Small intestine (tissue), 7 donors: ENCODE measurements around the gene PSMD5. TPM values are rescaled to one million over a fixed set of nuclear protein-coding genes. Genes with fewer than 3 reads are reported as not detected.

Experiments
- DNase-seq, 2 donors: peaks; one replicate each; pipeline versions ENCODE4 v3.0.0 to v3.0.0-alpha.2; 2013
- FAIRE-seq: peaks from 2 replicates; lab custom pipeline; 2012; peaks lifted over from hg19 to GRCh38; lab: Jason Lieb, UNC
- H3K27ac ChIP-seq, 3 donors: one replicate each; pipeline ENCODE4 v1.5.1; 2013; ENCODE audit warnings: low read length in 2 of 3, mild to moderate bottlenecking in 2 of 3, control low read depth in 1 of 3, inconsistent platforms in 1 of 3, low read depth in 1 of 3, moderate library complexity in 1 of 3
- H3K27me3 ChIP-seq, 3 donors: one replicate each; pipeline ENCODE4 v1.6.1; 2013; ENCODE audit warnings: low read length in 3 of 3, inconsistent platforms in 1 of 3; ENCODE audit not compliant: control insufficient read depth in 3 of 3, insufficient read depth in 3 of 3
- H3K36me3 ChIP-seq, 3 donors: one replicate each; pipeline ENCODE4 v1.6.1; 2013; ENCODE audit warnings: low read length in 3 of 3, inconsistent platforms in 1 of 3, low read depth in 1 of 3, mild to moderate bottlenecking in 1 of 3, moderate library complexity in 1 of 3; ENCODE audit not compliant: control insufficient read depth in 3 of 3, insufficient read depth in 2 of 3
- H3K4me1 ChIP-seq, 3 donors: one replicate each; pipeline ENCODE4 v1.6.1; 2013; ENCODE audit warnings: low read length in 2 of 3, inconsistent platforms in 1 of 3, low read depth in 1 of 3, mild to moderate bottlenecking in 1 of 3, moderate library complexity in 1 of 3; ENCODE audit not compliant: control insufficient read depth in 3 of 3, insufficient read depth in 2 of 3
- H3K4me3 ChIP-seq, 3 donors: one replicate each; pipeline ENCODE4 v1.5.1; 2013; ENCODE audit warnings: low read length in 3 of 3, control low read depth in 1 of 3, inconsistent platforms in 1 of 3, low read depth in 1 of 3, mild to moderate bottlenecking in 1 of 3, moderate library complexity in 1 of 3
- H3K9me3 ChIP-seq, 2 donors: one replicate each; pipeline ENCODE4 v1.6.1; 2013; ENCODE audit warnings: low read depth in 1 of 2, low read length in 1 of 2; ENCODE audit not compliant: control insufficient read depth in 2 of 2, insufficient read depth in 1 of 2
- WGBS, 3 donors: extraction: QIAGEN DNeasy Blood & Tissue Kit; methylation state at CpG; one replicate each; pipeline ENCODE4 v1.1.7; 2013; 5-methylcytosine and 5-hydroxymethylcytosine counted together
- polyA plus RNA-seq, 4 donors: library from polyadenylated mRNA; stranded (reverse) in 3 of 4; unstranded in 1 of 4; fragments of 200-250 nt in 3 of 4; fragments of 120-200 nt in 1 of 4; gene quantifications; one replicate each; pipeline versions ENCODE4 v1.2.1 to v1.2.3, GENCODE V29; 2013
- donor health status: healthy with polysubstance abuse.
- donor health status: control.
- donor health status: control.
- donor health status: Bipolar disorder and iron deficiency.
- donor health status: healthy.

PSMD5 gene
- polyA plus RNA-seq, 4 donors, result 15.4 to 26.7 (median 16.7) TPM

DNA sequence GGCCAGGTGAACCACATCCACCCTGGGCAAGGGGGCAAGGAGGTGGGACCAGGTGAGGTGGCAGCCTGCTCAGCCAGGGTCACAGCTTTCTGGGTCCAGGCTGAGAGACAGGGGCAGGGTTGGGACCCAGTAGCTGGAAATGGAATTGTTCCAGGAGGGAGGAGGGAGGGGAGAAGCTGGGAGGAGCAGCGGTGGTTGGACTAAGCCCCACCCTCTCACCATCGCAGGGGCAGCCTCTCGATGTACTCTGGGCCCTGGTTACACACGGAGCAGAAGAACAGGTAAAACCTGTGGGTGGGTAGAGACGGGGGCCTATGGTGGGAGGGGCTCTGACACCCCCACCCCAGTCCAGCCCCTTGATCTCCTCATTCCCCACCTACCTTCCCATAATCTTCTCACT, 23.1 kb upstream of the PSMD5 start:
- Histone ChIP-seq H3K27me3 (no peaks in the 10 kb centered on the region), H3K4me3 (no peak overlapping the region), H3K36me3 (peaks cover 0 to 73% (median 0%) of the 10 kb centered on the region in 3 donors), H3K9me3 (no peaks in the 10 kb centered on the region), H3K27ac (no peak overlapping the region), H3K4me1 (peaks cover 0 to 12% (median 0%) of the 10 kb centered on the region in 3 donors)
- FAIRE-seq (no peak), DNase-seq (no peak)
- WGBS, 3 donors, result 50 to 61% (median 60%) methylated on average over 5 of the region's 5 CpGs

DNA sequence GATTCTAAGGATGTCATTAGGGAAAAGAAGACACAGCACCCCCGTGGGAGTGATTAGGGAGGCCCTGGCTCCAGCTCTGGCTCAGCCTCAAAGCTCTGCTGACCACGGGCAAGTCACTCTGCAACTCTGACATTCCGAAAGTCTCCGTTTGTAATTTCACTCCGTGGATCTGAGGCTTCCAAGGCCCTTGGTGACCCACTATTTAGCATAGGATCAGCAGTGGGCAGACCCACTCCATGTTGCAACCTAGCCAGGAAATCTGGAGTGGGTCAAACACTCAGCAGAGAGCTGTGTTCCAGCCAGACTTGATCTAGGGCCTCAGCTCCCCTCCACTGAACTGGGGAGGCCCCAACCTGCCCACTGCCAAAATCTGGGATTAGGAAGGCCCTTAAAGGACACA, 22.5 kb upstream of the PSMD5 start:
- Histone ChIP-seq H3K36me3 (peaks cover 0 to 74% (median 2%) of the 10 kb centered on the region in 3 donors), H3K27me3 (no peaks in the 10 kb centered on the region)
- no peak for FAIRE-seq

DNA sequence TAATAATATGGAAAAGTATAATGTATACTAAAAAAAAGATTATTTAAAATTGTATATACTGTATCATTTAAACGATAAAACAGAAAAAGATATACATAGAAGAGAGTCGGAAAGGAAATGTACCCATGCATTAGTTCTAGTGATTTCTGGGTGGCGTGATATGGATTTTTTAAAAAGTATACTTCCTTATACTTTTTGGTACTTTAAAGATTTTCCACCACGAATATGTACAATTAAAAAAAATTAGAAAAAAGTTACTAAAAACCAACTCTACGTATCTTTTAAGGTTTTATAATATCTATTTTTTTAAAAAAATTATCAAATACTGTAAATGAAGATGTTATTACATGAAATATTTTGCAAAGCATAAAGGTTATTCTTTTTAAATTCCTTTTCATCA, 22.0 kb upstream of the PSMD5 start:
- FAIRE-seq (no peak), DNase-seq (no peak)
- WGBS, 3 donors, result 96 to 98% (median 98%) methylated on average over 5 of the region's 5 CpGs
- no peak overlapping the region for H3K4me3 ChIP-seq
- peaks cover 0 to 74% (median 5%) of the 10 kb centered on the region in 3 donors for H3K36me3 ChIP-seq
- no peaks in the 10 kb centered on the region for H3K27me3 ChIP-seq
- H3K27ac ChIP-seq, result no peak overlapping the region
- peaks cover 0 to 11% (median 0%) of the 10 kb centered on the region in 3 donors for H3K4me1 ChIP-seq
- no peaks in the 10 kb centered on the region for H3K9me3 ChIP-seq

More for the DNA sequence above, 22.5 kb upstream of the PSMD5 start:
- Histone ChIP-seq H3K9me3 (no peaks in the 10 kb centered on the region), H3K4me3 (no peak overlapping the region), H3K27ac (no peak overlapping the region), H3K4me1 (peaks cover 0 to 12% (median 0%) of the 10 kb centered on the region in 3 donors)
- WGBS, 3 donors, result 79 to 98% (median 88%) methylated on average over 5 of the region's 5 CpGs
- DNase-seq, result no peak

DNA sequence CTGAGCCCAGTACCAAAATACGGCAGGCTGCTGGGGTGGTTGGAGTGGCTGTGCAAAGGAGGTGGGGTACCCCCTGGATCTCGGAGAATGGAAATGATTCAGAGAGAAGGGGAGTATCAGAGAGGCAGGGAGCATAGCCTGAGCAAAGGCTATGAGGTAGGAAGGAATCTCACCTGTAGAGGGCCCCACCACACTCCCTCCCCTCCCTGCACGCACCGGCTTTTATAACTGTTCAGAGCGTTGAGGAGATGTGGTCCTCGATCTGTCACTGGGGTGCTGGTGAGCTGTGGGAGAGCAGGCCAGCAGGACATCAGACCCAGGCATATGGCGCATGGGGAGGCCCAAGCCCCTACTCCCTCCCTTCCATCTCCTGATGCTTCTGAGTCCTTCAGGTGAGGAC, 21.1 kb upstream of the PSMD5 start:
- DNase-seq (no peak), FAIRE-seq (no peak)
- WGBS, 3 donors, result 86 to 94% (median 91%) methylated on average over 4 to 7 of the region's 7 CpGs
- no peak overlapping the region for H3K27ac ChIP-seq
- H3K4me3 ChIP-seq, result no peak overlapping the region
- H3K4me1 ChIP-seq, result peaks cover 0 to 5% (median 0%) of the 10 kb centered on the region in 3 donors
- H3K27me3 ChIP-seq, result no peaks in the 10 kb centered on the region
- H3K36me3 ChIP-seq, result peaks cover 0 to 76% (median 5%) of the 10 kb centered on the region in 3 donors
- no peaks in the 10 kb centered on the region for H3K9me3 ChIP-seq

DNA sequence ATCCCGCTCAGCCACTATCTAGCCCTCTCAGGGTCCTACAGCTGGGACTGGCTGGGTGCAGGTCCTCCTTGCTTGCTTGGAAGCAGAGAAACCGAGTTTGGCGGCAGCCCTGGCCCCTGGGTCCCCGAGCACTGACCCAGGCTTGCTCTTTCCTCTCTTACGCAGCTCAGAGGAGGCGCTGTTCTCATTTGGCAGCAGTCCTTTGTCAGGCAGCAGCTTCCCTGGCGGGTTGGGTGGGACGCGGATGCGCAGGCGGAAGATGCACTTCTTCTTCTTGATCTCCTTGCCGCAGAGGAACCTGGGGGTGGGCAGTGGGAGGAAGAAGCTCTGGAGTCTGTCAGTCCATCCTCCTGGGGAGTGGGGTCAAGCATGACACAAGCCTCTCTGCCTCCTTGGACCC, 19.7 kb upstream of the PSMD5 start:
- WGBS, 3 donors, result 93 to 97% (median 94%) methylated on average over 11 to 12 of the region's 12 CpGs
- no peaks in the 10 kb centered on the region for H3K27me3 ChIP-seq
- no peak for DNase-seq
- no peak overlapping the region for H3K27ac ChIP-seq
- no peak for FAIRE-seq
- H3K4me3 ChIP-seq, result no peak overlapping the region
- peaks cover 0 to 87% (median 5%) of the 10 kb centered on the region in 3 donors for H3K36me3 ChIP-seq
- no peaks in the 10 kb centered on the region for H3K4me1 ChIP-seq
- H3K9me3 ChIP-seq, result no peaks in the 10 kb centered on the region

DNA sequence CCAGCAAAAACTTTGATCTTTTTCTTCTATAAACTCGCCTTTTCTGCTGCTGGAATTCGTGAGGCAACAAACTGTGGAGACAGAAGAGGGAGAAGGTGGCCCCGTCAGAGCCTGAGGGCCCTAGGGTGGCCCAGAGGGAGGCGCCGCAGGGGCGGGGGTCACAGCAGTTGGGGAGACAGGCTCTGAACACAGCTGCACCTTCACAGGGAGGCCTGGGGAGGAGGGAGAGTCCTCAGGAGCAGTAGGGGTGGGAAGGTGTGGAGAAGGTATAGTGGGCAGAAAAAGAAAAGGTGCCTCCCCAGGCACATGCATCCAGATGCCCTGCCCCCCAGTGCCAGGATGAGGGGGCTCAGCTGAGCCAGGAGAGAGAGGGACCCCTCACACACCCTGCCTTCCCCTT, 19.2 kb upstream of the PSMD5 start:
- WGBS, 3 donors, result 94 to 98% (median 96%) methylated on average over 6 of the region's 6 CpGs
- DNase-seq (no peak), FAIRE-seq (no peak)
- H3K4me1 ChIP-seq, result no peaks in the 10 kb centered on the region
- H3K36me3 ChIP-seq, result peaks cover 0 to 88% (median 5%) of the 10 kb centered on the region in 3 donors
- H3K27ac ChIP-seq, result no peak overlapping the region
- H3K27me3 ChIP-seq, result no peaks in the 10 kb centered on the region
- H3K4me3 ChIP-seq, result no peak overlapping the region
- no peaks in the 10 kb centered on the region for H3K9me3 ChIP-seq

DNA sequence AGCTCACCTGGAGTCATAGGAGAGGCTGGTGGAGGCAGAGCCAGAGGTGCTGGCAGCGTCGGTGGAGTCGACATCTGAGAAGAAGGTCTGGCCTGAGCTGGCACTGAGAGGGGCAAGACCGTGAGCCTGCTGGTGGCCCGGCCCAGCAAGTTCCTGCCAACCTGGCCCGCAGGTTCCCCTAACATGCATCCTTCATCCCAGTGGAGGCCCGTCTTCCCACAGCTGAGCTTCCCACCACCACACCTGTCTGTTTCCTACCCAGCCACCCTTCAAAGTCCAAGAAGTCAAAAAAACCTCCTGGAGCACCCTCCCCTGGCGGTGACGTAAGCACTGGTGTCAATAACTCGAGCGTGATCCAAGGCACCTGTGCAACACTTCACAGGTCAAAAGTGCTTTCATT, 17.4 kb upstream of the PSMD5 start:
- 74 to 85% (median 82%) methylated on average over 11 of the region's 11 CpGs for WGBS, 3 donors
- Histone ChIP-seq H3K27ac (no peak overlapping the region), H3K4me1 (no peaks in the 10 kb centered on the region), H3K36me3 (peaks cover 0 to 81% (median 5%) of the 10 kb centered on the region in 3 donors), H3K9me3 (no peaks in the 10 kb centered on the region), H3K27me3 (no peaks in the 10 kb centered on the region), H3K4me3 (no peak overlapping the region)
- DNase-seq (no peak), FAIRE-seq (no peak)

DNA sequence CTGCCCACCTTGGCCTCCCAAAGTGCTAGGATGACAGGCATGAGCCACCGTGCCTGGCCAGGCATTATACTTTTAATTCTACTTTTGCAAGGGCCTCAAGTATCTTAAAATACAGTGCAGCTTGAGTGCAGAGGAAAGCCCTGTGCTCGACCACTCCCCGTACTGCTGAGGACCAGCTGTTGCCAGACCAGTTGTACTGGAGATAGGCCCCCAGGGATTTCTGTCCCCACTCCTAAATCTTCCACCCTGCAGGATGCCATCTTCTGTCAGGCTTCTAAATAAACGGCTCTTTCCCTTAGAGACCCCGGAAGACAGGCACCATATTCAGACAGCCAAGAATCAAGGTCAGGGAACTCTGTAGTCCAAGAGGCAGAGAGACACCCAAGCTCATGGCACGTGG, 16.6 kb upstream of the PSMD5 start:
- Histone ChIP-seq H3K9me3 (no peaks in the 10 kb centered on the region), H3K4me1 (no peaks in the 10 kb centered on the region), H3K36me3 (peaks cover 0 to 80% (median 5%) of the 10 kb centered on the region in 3 donors), H3K4me3 (no peak overlapping the region), H3K27ac (no peak overlapping the region), H3K27me3 (no peaks in the 10 kb centered on the region)
- FAIRE-seq (no peak), DNase-seq (no peak)
- WGBS, 3 donors, result 74 to 89% (median 82%) methylated on average over 6 of the region's 6 CpGs

DNA sequence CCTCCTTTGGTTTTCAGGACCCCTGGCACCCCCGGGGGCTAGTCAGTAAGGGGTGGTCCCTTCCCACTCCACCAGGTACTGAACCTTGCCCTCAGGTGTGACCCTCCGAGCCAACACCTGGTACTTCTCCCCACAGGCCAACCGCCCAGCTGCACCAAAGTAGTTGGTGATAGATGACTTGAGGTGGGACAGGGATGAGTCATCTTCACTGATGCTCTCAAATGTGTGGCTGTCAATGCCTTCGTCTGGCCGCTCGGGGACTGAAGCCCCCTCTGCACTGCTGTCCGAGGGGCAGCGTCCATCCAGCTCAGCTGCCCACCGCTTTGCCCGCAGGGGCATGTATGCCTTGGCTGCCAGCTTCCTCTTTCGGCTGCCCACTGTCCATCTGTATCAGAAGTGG, 15.2 kb upstream of the PSMD5 start:
- DNase-seq (no peak), FAIRE-seq (no peak)
- Histone ChIP-seq H3K4me1 (no peaks in the 10 kb centered on the region), H3K36me3 (peaks cover 0 to 69% (median 5%) of the 10 kb centered on the region in 3 donors), H3K27ac (no peak overlapping the region), H3K9me3 (no peaks in the 10 kb centered on the region), H3K4me3 (no peak overlapping the region), H3K27me3 (no peaks in the 10 kb centered on the region)
- 68 to 82% (median 74%) methylated on average over 11 of the region's 11 CpGs for WGBS, 3 donors
